Measurements from ENCODE around the gene ZNF236.

DNA sequence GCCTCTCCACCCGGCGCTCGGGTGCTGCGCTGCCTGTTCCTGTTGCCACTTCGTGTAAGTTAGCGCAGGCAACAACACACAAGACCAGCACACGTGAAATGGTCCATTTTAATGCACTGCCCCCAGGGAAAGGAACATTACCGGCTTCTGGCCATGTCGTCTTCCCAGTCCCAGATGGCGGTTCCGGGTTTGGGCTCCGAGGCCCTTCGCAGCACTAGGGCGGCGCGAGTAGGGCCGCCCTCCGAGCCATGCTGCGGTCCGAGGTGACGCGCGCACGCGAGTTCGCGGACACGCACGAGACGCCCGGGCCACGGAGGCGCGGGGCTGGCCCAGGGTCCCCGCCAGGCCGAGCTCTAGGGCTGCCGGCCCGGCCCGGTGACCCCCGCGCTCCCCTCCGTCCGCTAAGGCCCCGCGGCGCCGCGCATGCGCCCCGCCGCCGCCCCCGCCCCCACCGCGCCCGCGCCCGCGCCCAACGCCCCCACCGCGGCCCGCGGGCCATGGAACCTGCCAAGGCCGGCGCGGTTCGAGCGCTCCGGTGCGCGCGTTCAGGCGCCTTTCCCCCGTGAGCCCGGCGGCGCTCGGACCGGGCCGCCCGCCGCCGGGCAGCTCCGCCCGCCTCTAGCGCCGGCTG, 367 bp upstream of the ZNF236 start:
- TF ChIP-seq, protein P1, sequence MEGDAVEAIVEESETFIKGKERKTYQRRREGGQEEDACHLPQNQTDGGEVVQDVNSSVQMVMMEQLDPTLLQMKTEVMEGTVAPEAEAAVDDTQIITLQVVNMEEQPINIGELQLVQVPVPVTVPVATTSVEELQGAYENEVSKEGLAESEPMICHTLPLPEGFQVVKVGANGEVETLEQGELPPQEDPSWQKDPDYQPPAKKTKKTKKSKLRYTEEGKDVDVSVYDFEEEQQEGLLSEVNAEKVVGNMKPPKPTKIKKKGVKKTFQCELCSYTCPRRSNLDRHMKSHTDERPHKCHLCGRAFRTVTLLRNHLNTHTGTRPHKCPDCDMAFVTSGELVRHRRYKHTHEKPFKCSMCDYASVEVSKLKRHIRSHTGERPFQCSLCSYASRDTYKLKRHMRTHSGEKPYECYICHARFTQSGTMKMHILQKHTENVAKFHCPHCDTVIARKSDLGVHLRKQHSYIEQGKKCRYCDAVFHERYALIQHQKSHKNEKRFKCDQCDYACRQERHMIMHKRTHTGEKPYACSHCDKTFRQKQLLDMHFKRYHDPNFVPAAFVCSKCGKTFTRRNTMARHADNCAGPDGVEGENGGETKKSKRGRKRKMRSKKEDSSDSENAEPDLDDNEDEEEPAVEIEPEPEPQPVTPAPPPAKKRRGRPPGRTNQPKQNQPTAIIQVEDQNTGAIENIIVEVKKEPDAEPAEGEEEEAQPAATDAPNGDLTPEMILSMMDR (IDR thresholded peaks at IDR 0.05) = no peak
- TF ChIP-seq POLR2A (IDR thresholded peaks at IDR 0.05) (no peak), EP300 (IDR thresholded peaks at IDR 0.05) (no peak)

Measured in stomach (tissue), 4 donors.